Fibroblast of pulmonary artery (primary cell): ENCODE data around the gene MAST4.
A peak's percentile ranks its signal among the peaks of the same experiment; 100 is the strongest.

Experiments
- DNase-seq: peaks from one replicate; pipeline ENCODE4 v3.0.0-alpha.2; 2010; ENCODE audit warnings: low read depth
- H3K4me3 ChIP-seq: replicated peaks from 2 replicates; pipeline ENCODE4 v1.5.1; 2011; ENCODE audit warnings: low read depth, mild to moderate bottlenecking, control low read depth, low read length, moderate library complexity
- CTCF ChIP-seq: IDR thresholded peaks from 2 replicates; pipeline ENCODE4 v1.5.1; 2011; ENCODE audit warnings: mild to moderate bottlenecking, control low read depth, low read length, inconsistent platforms; ENCODE audit errors: missing control alignments

The MAST4 gene

GRCh38 chr5:67021962-67022361 lies 425.8 kb downstream of the MAST4 start:
- no peak for TF ChIP-seq CTCF
- no peak overlapping the region for H3K4me3 ChIP-seq
- DNase-seq, result peak; percentile 59

GRCh38 chr5:67025457-67025856 lies 429.3 kb downstream of the MAST4 start:
- no peak for DNase-seq
- no peak overlapping the region for H3K4me3 ChIP-seq
- TF ChIP-seq CTCF, result no peak

- H3K4me3 ChIP-seq, result no peak overlapping the region
- DNase-seq, result no peak
- TF ChIP-seq CTCF, result no peak
Observed at GRCh38 chr5:67026278-67026677, 430.1 kb downstream of the MAST4 start.

- DNase-seq, result no peak
- no peak for TF ChIP-seq CTCF
- H3K4me3 ChIP-seq, result no peak overlapping the region
Observed at GRCh38 chr5:67027171-67027570, 431.0 kb downstream of the MAST4 start.

GRCh38 chr5:67028371-67028770 lies 432.2 kb downstream of the MAST4 start:
- TF ChIP-seq CTCF, result no peak
- H3K4me3 ChIP-seq, result no peak overlapping the region
- DNase-seq, result peak; percentile 61

GRCh38 chr5:67028941-67029340 lies 432.7 kb downstream of the MAST4 start:
- no peak overlapping the region for H3K4me3 ChIP-seq
- no peak for DNase-seq
- TF ChIP-seq CTCF, result no peak

GRCh38 chr5:67029481-67029880 lies 433.3 kb downstream of the MAST4 start:
- H3K4me3 ChIP-seq, result no peak overlapping the region
- no peak for TF ChIP-seq CTCF
- DNase-seq, result no peak
